Duodenal mucosa (tissue), 2 donors: ENCODE results near the gene LMNTD2.

Experiments used
- H3K27ac ChIP-seq: one replicate; pipeline ENCODE4 v1.7.0; 2013; ENCODE audit warnings: low read depth, low read length
- H3K27me3 ChIP-seq, 2 donors: one replicate each; pipeline ENCODE4 v1.7.0; 2013; ENCODE audit warnings: low read length in 2 of 2, control low read depth in 1 of 2; ENCODE audit not compliant: insufficient read depth in 2 of 2, control insufficient read depth in 1 of 2
- H3K36me3 ChIP-seq, 2 donors: one replicate each; pipeline ENCODE4 v1.7.0; 2013; ENCODE audit warnings: low read length in 2 of 2, control low read depth in 1 of 2; ENCODE audit not compliant: insufficient read depth in 2 of 2, control insufficient read depth in 1 of 2
- H3K4me1 ChIP-seq, 2 donors: one replicate each; pipeline ENCODE4 v1.7.0; 2013; ENCODE audit warnings: low read length in 2 of 2, control low read depth in 1 of 2; ENCODE audit not compliant: insufficient read depth in 2 of 2, control insufficient read depth in 1 of 2
- H3K4me3 ChIP-seq, 2 donors: one replicate each; pipeline ENCODE4 v1.7.0; 2013; ENCODE audit warnings: low read length in 2 of 2, low read depth in 1 of 2
- H3K9ac ChIP-seq, 2 donors: one replicate each; pipeline ENCODE4 v1.7.0; 2013; ENCODE audit warnings: low read length in 2 of 2, low read depth in 1 of 2
- H3K9me3 ChIP-seq, 2 donors: one replicate each; pipeline ENCODE4 v1.7.0; 2013; ENCODE audit warnings: low read length in 2 of 2, control low read depth in 1 of 2; ENCODE audit not compliant: control insufficient read depth in 1 of 2

Gene LMNTD2

GRCh38 chr11:553083-553987 lies 7.2 kb downstream of the LMNTD2 start:
- Histone ChIP-seq H3K27ac (no peak overlapping the region), H3K9ac (no peak overlapping the region), H3K4me1 (peaks cover 0 to 8% of the 10 kb centered on the region in 2 donors), H3K36me3 (no peaks in the 10 kb centered on the region), H3K4me3 (no peak overlapping the region), H3K9me3 (no peaks in the 10 kb centered on the region), H3K27me3 (peaks cover 7 to 11% of the 10 kb centered on the region in 2 donors)

DNA sequence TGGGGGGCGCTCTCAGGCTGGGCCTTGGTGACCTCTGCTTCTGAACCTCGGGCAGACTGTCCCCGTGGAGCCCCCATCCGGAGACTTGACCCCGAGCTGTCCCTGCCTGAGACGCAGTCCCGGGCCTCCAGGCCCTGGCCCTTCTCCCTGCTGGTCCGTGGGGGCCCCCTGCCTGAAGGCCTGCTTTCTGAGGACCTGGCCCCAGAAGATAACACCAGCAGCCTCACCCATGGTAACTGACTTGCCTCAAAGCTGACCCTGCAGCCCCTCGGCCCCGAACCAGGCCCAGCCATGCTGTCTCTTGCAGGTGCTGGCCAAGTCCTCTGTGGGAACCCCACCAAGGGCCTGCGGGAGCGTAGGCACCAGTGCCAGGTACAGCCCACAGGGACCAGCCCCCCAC lies 8.9 kb downstream of the LMNTD2 start:
- H3K9me3 ChIP-seq: no peaks in the 10 kb centered on the region
- no peak overlapping the region for H3K27ac ChIP-seq
- peaks cover 0 to 8% of the 10 kb centered on the region in 2 donors for H3K4me1 ChIP-seq
- H3K36me3 ChIP-seq: no peaks in the 10 kb centered on the region
- no peak overlapping the region for H3K9ac ChIP-seq
- H3K4me3 ChIP-seq: no peak overlapping the region
- peaks cover 4 to 7% of the 10 kb centered on the region in 2 donors for H3K27me3 ChIP-seq

DNA sequence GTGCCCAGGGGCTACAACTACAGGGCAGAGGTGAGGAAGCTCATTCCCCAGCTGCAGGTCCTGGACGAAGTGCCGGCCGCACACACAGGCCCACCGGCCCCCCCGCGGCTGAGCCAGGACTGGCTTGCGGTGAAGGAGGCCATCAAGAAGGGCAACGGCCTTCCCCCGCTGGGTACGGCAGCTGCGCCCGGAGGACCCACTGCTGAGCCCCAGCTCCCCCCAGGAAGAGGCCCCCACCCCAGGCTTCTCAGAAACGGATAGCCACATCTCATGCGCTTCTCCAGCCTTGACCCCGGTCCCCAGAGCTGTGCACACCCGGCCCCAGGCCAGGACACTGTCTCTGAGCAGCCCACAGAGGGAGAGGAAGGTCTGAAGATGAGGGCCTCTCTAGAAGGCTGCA lies 9.4 kb downstream of the LMNTD2 start:
- H3K27ac ChIP-seq: no peak overlapping the region
- H3K4me3 ChIP-seq: no peak overlapping the region
- peaks cover 0 to 7% of the 10 kb centered on the region in 2 donors for H3K27me3 ChIP-seq
- peaks cover 0 to 8% of the 10 kb centered on the region in 2 donors for H3K4me1 ChIP-seq
- no peaks in the 10 kb centered on the region for H3K9me3 ChIP-seq
- H3K36me3 ChIP-seq: no peaks in the 10 kb centered on the region
- H3K9ac ChIP-seq: no peak overlapping the region

GRCh38 chr11:550746-551085 lies 9.8 kb downstream of the LMNTD2 start:
- Histone ChIP-seq H3K9ac (no peak overlapping the region), H3K27me3 (peaks cover 0 to 7% of the 10 kb centered on the region in 2 donors), H3K9me3 (no peaks in the 10 kb centered on the region), H3K36me3 (no peaks in the 10 kb centered on the region), H3K4me3 (no peak overlapping the region), H3K4me1 (peaks cover 0 to 8% of the 10 kb centered on the region in 2 donors), H3K27ac (no peak overlapping the region)

DNA sequence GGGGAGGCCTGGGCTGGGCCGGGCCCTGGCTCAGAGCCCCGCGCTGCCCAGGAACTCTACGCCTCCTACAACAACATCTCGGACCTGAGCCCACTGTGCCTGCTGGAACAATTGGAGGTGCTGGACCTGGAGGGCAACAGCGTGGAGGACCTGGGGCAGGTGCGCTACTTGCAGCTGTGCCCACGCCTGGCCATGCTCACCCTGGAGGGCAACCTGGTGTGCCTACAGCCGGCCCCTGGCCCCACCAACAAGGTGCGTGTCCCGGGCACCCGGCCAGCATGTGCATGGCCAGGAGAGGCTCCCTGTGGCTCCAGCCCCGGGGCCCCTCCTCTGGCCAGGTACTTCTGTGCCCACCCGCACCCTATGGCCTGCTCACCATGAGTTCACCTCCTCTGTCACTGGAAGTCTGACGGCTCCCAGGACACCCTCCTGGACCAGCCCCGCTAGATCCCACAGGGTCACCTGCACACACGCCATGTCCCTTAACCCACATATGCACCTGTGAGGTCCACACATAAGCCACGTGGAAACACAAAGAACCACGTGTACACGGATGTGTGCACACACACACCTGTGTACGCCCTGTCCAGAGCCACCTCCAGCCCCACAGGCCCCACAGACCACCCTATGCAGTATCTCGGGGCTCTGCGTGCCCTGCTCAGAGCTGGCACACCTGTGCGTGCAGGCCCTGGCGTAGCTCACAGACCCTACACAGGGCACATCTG lies 10.4 kb downstream of the LMNTD2 start:
- Histone ChIP-seq H3K4me3 (no peak overlapping the region), H3K9ac (no peak overlapping the region), H3K36me3 (no peaks in the 10 kb centered on the region), H3K27me3 (peaks cover 0 to 7% of the 10 kb centered on the region in 2 donors), H3K4me1 (peaks cover 0 to 8% of the 10 kb centered on the region in 2 donors), H3K9me3 (no peaks in the 10 kb centered on the region), H3K27ac (no peak overlapping the region)

DNA sequence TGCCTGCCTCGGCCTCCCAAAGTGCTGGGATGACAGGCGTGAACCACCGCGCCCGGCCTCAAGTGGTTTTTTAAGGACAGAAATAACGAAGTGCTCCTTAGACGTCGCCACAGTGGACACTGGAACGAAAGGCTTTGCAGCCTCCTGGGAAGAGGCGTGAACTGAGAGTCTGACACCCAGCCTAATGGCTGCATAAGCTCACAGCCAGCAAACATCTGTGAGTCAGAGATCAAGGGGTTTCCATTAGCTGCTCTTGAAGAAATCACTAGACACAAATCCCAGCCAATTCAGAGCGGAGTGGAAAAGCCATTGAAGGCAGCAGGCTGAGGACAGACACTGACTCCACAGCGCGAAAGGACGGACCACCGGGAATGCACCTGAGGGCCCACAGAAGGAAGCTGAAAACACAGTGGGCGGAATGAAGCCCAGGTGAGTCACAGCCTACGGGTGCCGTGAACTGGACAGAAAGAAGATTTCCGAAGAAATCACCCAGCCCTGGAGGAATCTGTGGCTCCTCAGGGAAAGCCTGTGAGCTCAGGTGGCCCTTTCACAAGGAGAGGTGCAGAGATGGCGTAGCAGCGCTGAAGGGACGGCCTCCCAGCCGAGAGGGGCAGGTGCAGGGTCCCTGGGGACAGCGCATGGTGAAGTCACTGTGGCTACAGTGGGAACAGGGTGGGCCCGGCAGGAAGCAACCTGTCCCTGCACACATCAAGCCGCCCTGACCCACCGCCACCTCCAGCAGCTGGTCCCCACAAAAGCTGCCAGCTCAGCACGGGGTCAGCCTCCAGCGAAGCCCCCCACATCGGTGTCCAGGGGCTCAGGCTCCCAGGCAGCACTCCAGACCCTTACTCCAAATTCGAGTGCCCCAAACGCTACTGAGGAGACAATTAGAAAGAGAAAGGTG lies 11.6 kb downstream of the LMNTD2 start:
- H3K4me3 ChIP-seq: no peak overlapping the region
- H3K4me1 ChIP-seq: peaks cover 4 to 6% of the 10 kb centered on the region in 2 donors
- H3K36me3 ChIP-seq: no peaks in the 10 kb centered on the region
- no peaks in the 10 kb centered on the region for H3K9me3 ChIP-seq
- H3K27me3 ChIP-seq: peaks cover 0 to 7% of the 10 kb centered on the region in 2 donors
- H3K27ac ChIP-seq: no peak overlapping the region
- no peak overlapping the region for H3K9ac ChIP-seq

GRCh38 chr11:545171-545570 lies 15.4 kb downstream of the LMNTD2 start:
- Histone ChIP-seq H3K4me1 (peaks cover 4 to 6% of the 10 kb centered on the region in 2 donors), H3K27me3 (no peaks in the 10 kb centered on the region), H3K27ac (no peak overlapping the region), H3K9ac (no peak overlapping the region), H3K36me3 (no peaks in the 10 kb centered on the region), H3K4me3 (no peak overlapping the region), H3K9me3 (no peaks in the 10 kb centered on the region)

- H3K27ac ChIP-seq: no peak overlapping the region
- H3K9ac ChIP-seq: no peak overlapping the region
- no peaks in the 10 kb centered on the region for H3K27me3 ChIP-seq
- no peak overlapping the region for H3K4me3 ChIP-seq
- H3K4me1 ChIP-seq: peaks cover 4 to 6% of the 10 kb centered on the region in 2 donors
- no peaks in the 10 kb centered on the region for H3K36me3 ChIP-seq
- H3K9me3 ChIP-seq: no peaks in the 10 kb centered on the region
Measured at GRCh38 chr11:544817-545166, 15.7 kb downstream of the LMNTD2 start.

DNA sequence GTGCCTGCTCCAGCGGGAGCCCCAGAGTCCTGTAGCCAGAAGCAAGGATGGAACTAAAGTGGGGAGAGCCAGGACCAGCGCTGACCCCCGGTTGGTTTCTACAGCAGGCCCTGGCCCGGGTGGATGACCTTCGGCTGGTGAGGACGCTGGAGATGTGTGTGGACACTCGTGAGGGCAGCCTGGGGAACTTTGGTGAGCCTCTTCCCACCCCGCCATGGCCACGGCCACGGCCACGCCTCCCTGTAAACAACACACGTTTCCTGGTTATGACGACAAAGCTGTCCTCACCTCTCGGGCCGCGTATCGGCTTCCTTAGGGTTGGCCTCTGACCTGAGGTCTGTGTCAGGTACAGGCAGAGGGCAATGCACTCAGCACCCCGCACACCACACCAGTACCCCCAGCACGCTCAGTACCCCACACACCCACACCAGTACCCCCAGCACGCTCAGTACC lies 19.1 kb downstream of the LMNTD2 start:
- Histone ChIP-seq H3K9ac (no peak overlapping the region), H3K4me3 (no peak overlapping the region), H3K4me1 (peaks cover 11 to 26% of the 10 kb centered on the region in 2 donors), H3K9me3 (no peaks in the 10 kb centered on the region), H3K27me3 (no peaks in the 10 kb centered on the region), H3K36me3 (no peaks in the 10 kb centered on the region), H3K27ac (no peak overlapping the region)
